Thyroid gland (tissue), 4 donors: ENCODE results near the gene RTN4IP1. TPM values are rescaled to one million over a fixed set of nuclear protein-coding genes. Genes with fewer than 3 reads are reported as not detected.

ENCODE experiments used
- DNase-seq, 2 donors: peaks; one replicate each; pipeline ENCODE4 v3.0.0-alpha.2; 2019
- H3K27ac ChIP-seq, 3 donors: fragments of 200-600 bp; sonication (generic); 1 replicate in 2 of 3; 2 replicates in 1 of 3; pipeline ENCODE4 v1.5.1; 2016 to 2019; ENCODE audit warnings: mild to moderate bottlenecking in 1 of 3, moderate library complexity in 1 of 3
- H3K27me3 ChIP-seq: fragments of 200-600 bp; sonication (generic); one replicate; pipeline ENCODE4 v1.5.1; 2019
- H3K36me3 ChIP-seq, 2 donors: fragments of 200-600 bp; sonication (generic); one replicate each; pipeline ENCODE4 v1.5.1; 2016 to 2019
- H3K4me1 ChIP-seq, 2 donors: fragments of 200-600 bp; sonication (generic); one replicate each; pipeline ENCODE4 v1.5.1; 2017 to 2019
- H3K4me3 ChIP-seq, 3 donors: fragments of 200-600 bp; sonication (generic); replicated peaks in 1 of 3; 1 replicate in 2 of 3; 2 replicates in 1 of 3; pipeline ENCODE4 v1.5.1; 2016; ENCODE audit warnings: mild to moderate bottlenecking in 1 of 3
- H3K9me3 ChIP-seq: fragments of 200-600 bp; sonication (generic); one replicate; pipeline ENCODE4 v1.5.1; 2017
- POLR2A ChIP-seq, 2 donors: fragments of 450-650 bp; IDR thresholded peaks; one replicate each; pipeline ENCODE4 v1.6.1; 2017; ENCODE audit warnings: antibody characterized with exemption in 2 of 2, mild to moderate bottlenecking in 2 of 2, moderate library complexity in 1 of 2
- WGBS, 2 donors: methylation state at CpG; one replicate each; pipeline ENCODE4 v1.1.5; 2017; 5-methylcytosine and 5-hydroxymethylcytosine counted together
- intact Hi-C: fragments of 100-400 bp; cut with DNase I; formaldehyde crosslinking; loops from one replicate; pipeline ENCODE4 v1.15.1; 2023
- total RNA-seq, 4 donors: library from RNA; depleted of rRNA; stranded (reverse); fragments of >200 nt; gene quantifications; one replicate each; pipeline ENCODE4 v1.2.3, GENCODE V29; 2016
- TF ChIP-seq, protein P1 (sequence below), 6 experiments: fragments of 200-600 bp in 3 of 6; fragments of 450-650 bp in 3 of 6; sonication (generic) in 3 of 6; IDR thresholded peaks; one replicate each; pipeline ENCODE4 v1.5.1; 2016 to 2019; ENCODE audit warnings: antibody characterized with exemption in 6 of 6, mild to moderate bottlenecking in 2 of 6, inconsistent platforms in 1 of 6, moderate library complexity in 1 of 6

RTN4IP1 gene
- total RNA-seq, 4 donors from 2014 or later = 3.6 to 10.9 (median 8.6) TPM

DNA sequence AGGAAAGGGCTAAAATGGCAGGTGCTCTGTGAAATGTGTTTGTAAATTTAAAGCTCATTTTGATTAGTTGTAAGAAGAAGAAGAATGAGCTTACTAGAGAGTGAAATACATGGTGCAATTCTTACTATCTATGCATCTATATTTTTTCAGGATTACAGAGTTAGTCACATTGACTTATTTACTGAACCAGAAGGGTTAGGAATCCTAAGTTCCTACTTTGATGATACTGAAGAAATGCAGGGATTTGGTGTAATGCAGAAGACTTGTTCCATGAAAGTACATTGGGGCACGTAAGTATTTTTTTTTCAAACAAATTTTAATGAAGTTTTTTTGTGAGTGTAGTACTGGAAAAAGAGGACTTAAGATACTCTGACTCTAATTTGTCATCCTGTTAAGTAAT, 99.3 kb downstream of the RTN4IP1 start:
- intact Hi-C loops = no loop called here
- WGBS, 2 donors = 97 to 99% methylated on average over 1 of the region's 1 CpG
- no peak for DNase-seq
- no peak overlapping the region for H3K27ac ChIP-seq
- H3K9me3 ChIP-seq = no peaks in the 10 kb centered on the region
- TF ChIP-seq, protein P1, sequence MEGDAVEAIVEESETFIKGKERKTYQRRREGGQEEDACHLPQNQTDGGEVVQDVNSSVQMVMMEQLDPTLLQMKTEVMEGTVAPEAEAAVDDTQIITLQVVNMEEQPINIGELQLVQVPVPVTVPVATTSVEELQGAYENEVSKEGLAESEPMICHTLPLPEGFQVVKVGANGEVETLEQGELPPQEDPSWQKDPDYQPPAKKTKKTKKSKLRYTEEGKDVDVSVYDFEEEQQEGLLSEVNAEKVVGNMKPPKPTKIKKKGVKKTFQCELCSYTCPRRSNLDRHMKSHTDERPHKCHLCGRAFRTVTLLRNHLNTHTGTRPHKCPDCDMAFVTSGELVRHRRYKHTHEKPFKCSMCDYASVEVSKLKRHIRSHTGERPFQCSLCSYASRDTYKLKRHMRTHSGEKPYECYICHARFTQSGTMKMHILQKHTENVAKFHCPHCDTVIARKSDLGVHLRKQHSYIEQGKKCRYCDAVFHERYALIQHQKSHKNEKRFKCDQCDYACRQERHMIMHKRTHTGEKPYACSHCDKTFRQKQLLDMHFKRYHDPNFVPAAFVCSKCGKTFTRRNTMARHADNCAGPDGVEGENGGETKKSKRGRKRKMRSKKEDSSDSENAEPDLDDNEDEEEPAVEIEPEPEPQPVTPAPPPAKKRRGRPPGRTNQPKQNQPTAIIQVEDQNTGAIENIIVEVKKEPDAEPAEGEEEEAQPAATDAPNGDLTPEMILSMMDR (IDR thresholded peaks at IDR 0.05) = no peak
- H3K27me3 ChIP-seq = no peaks in the 10 kb centered on the region
- peaks cover 6 to 11% of the 10 kb centered on the region in 2 donors for H3K4me1 ChIP-seq
- peaks cover 0 to 4% of the 10 kb centered on the region in 2 donors for H3K36me3 ChIP-seq
- no peak overlapping the region for H3K4me3 ChIP-seq

DNA sequence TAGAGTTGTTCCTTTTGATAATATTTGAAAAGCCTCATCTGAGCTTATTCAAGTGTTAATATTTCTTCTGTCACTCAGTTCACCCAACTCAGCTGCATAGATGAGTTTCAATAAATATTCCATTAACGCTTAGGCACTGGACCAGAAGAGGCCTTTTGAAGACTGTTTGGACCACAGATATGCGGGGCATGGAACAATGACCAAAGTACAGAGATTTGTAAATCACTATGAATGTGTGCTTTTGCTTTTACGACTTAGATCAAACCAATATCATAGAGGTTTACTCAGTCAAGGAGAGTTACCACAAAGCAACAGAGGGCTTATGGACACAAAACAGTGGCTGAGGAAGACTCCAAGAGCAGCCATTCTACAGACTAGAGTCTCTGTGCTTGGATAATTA, 99.9 kb downstream of the RTN4IP1 start:
- intact Hi-C loops = no loop called here
- no peak for DNase-seq
- 95 to 96% methylated on average over 3 of the region's 3 CpGs for WGBS, 2 donors

DNA sequence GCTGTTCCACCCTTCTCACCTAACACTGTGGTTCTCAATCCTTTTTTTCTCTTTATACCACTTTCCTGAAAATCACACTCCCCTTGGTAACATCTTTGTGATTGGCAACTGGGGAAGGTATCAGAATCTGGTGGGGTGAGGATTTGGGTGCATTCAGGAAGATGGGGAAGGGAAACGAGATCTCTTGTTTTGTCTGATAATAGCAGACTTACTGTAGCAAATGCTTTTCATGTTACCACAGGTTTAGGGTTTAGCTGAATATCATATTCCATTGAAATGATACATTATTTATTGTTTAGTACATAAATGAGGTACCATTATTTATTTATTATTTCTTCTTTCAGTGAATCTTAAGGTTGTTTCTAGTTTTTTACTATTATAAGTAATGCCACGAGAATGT, 100.8 kb downstream of the RTN4IP1 start:
- no peaks in the 10 kb centered on the region for H3K27me3 ChIP-seq
- peaks cover 0 to 4% of the 10 kb centered on the region in 2 donors for H3K36me3 ChIP-seq
- DNase-seq = no peak
- no peak overlapping the region for H3K4me3 ChIP-seq
- no peak for TF ChIP-seq POLR2A (IDR thresholded peaks at IDR 0.05)
- TF ChIP-seq, protein P1 (IDR thresholded peaks at IDR 0.05) = no peak
- no peak overlapping the region for H3K27ac ChIP-seq
- WGBS, 2 donors = 94 to 95% methylated on average over 2 of the region's 2 CpGs
- intact Hi-C loops = no loop called here
- H3K4me1 ChIP-seq = peaks cover 6 to 11% of the 10 kb centered on the region in 2 donors
- H3K9me3 ChIP-seq = no peaks in the 10 kb centered on the region

More for the DNA sequence above, 99.9 kb downstream of the RTN4IP1 start:
- Histone ChIP-seq H3K9me3 (no peaks in the 10 kb centered on the region), H3K4me3 (no peak overlapping the region), H3K4me1 (peaks cover 6 to 11% of the 10 kb centered on the region in 2 donors), H3K36me3 (peaks cover 0 to 4% of the 10 kb centered on the region in 2 donors), H3K27ac (no peak overlapping the region), H3K27me3 (no peaks in the 10 kb centered on the region)
- TF ChIP-seq, protein P1 (IDR thresholded peaks at IDR 0.05) = no peak
- no peak for TF ChIP-seq POLR2A (IDR thresholded peaks at IDR 0.05)

DNA sequence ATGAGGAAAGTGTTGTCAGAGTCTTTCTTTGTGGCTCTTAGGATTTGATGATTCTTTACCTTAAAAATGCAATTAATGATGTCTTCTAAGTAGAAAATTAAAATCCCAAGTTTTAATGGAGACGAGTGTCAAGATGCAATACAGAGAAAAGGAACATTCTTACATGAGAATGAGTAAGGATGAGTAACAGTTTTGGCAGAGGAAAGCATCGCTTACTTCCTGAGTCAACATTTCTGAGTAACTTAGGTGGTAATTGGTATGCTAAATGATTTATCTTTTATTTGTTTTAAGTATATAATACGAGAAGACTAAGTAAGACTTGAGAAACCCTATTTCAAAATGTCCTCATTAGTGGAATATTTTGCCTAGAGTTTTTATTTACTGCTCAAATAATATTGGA, 101.3 kb downstream of the RTN4IP1 start:
- no peaks in the 10 kb centered on the region for H3K27me3 ChIP-seq
- peaks cover 0 to 4% of the 10 kb centered on the region in 2 donors for H3K36me3 ChIP-seq
- no peaks in the 10 kb centered on the region for H3K9me3 ChIP-seq
- intact Hi-C loops = no loop called here
- no peak overlapping the region for H3K27ac ChIP-seq
- H3K4me1 ChIP-seq = peaks cover 6 to 11% of the 10 kb centered on the region in 2 donors
- WGBS, 2 donors = 77 to 82% methylated on average over 3 of the region's 3 CpGs
- TF ChIP-seq, protein P1 (IDR thresholded peaks at IDR 0.05) = no peak
- no peak for TF ChIP-seq POLR2A (IDR thresholded peaks at IDR 0.05)
- no peak overlapping the region for H3K4me3 ChIP-seq
- DNase-seq = no peak

DNA sequence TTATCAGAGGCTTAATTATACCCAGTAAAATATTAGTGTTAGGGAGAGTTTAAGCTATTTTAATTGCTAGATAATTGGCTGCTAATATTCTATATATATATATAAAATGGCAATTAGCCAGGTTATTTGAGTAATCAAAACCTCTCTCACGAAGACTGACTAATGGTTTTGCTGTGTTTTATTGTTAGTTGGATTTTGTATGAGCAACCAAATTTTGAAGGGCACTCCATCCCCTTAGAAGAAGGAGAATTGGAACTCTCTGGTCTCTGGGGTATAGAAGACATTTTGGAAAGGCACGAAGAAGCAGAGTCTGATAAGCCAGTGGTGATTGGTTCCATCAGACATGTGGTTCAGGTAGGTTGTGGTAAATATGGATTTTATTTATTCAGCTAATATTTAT, 102.2 kb downstream of the RTN4IP1 start:
- 88 to 93% methylated on average over 2 of the region's 2 CpGs for WGBS, 2 donors
- Histone ChIP-seq H3K27ac (no peak overlapping the region), H3K4me3 (no peak overlapping the region), H3K4me1 (peaks cover 6 to 11% of the 10 kb centered on the region in 2 donors), H3K9me3 (no peaks in the 10 kb centered on the region), H3K36me3 (peaks cover 0 to 4% of the 10 kb centered on the region in 2 donors), H3K27me3 (no peaks in the 10 kb centered on the region)
- intact Hi-C loops = no loop called here
- no peak for DNase-seq
- no peak for TF ChIP-seq POLR2A (IDR thresholded peaks at IDR 0.05)
- TF ChIP-seq, protein P1 (IDR thresholded peaks at IDR 0.05) = no peak
